H1 (cell line): Measurements from ENCODE around the gene CABLES2. TPM values are rescaled to one million over a fixed set of nuclear protein-coding genes. Genes with fewer than 3 reads are reported as not detected.

ENCODE experiments used
- CBX5 ChIP-seq: fragments of 300-800, 300-1000 bp; sonication (generic); IDR thresholded peaks from 2 replicates; pipeline ENCODE4 v1.7.1; 2016; ENCODE audit warnings: antibody characterized with exemption, low read length, low read depth
- polyA plus RNA-seq, 7 experiments: library from polyadenylated mRNA; depleted of rRNA in 3 of 7; stranded (reverse) in 5 of 7; unstranded in 2 of 7; fragments of >200 nt in 5 of 7; fragments of 200-250 nt in 2 of 7; gene quantifications; 1 replicate in 5 of 7; 2 replicates in 1 of 7; 4 replicates in 1 of 7; pipeline versions ENCODE4 v1.2.1 to v1.2.3, GENCODE V29; 2011 to 2013; ENCODE audit warnings: missing spikeins in 2 of 7, mixed read lengths in 2 of 7
- total RNA-seq: library from RNA; stranded (reverse); fragmentation: NEBNext Ultra II Directional; extraction: Animal tissue kit (Norgen Biotek cat#: 25700); gene quantifications from 2 replicates; pipeline ENCODE4 v1.2.1, GENCODE V29; 2021

Gene CABLES2
- total and polyA plus RNA-seq, 2 of the 8 experiments (the other 6 are each of a cell fraction or from before 2014, with no cell fraction given) = 8.0 to 8.8 TPM

- TF ChIP-seq CBX5 = no peak
These were observed 62.3 kb downstream of the CABLES2 start (continued) for GRCh38 chr20:62344782-62345181.
